Measurements from ENCODE around the gene MGLL. TPM values are rescaled to one million over a fixed set of nuclear protein-coding genes. Genes with fewer than 3 reads are reported as not detected.
A peak's percentile ranks its signal among the peaks of the same experiment; 100 is the strongest.

The MGLL gene
- total RNA-seq, 2 donors from 2014 or later, result 123 to 200 TPM

GRCh38 chr3:127747066-127747465, 75.2 kb downstream of the MGLL start:
- DNase-seq, result no peak
- H3K36me3 ChIP-seq, result no peaks in the 10 kb centered on the region
- H3K9me3 ChIP-seq, result no peaks in the 10 kb centered on the region
- TF ChIP-seq CTCF (IDR thresholded peaks at IDR 0.05), result no peak
- H3K9ac ChIP-seq (ENCODE audit: low read depth in 2 of 2, low read length in 2 of 2), result peak overlapping the region in 1 of 2 donors; percentile 68
- H3K4me3 ChIP-seq, result no peak overlapping the region
- peaks cover 9% of the 10 kb centered on the region for H3K4me1 ChIP-seq
- no peaks in the 10 kb centered on the region for H3K27me3 ChIP-seq
- intact Hi-C loops (cut with DNase I), result loop anchor here (5.0 kb wide), 1 partner anchor 70 kb away; no protein-coding TSS in a partner anchor
- H3K27ac ChIP-seq, result peak overlapping the region; percentile 77

GRCh38 chr3:127746400-127747057, 75.8 kb downstream of the MGLL start:
- Histone ChIP-seq H3K4me3 (no peak overlapping the region), H3K27ac (peak overlapping the region; percentile 77), H3K9ac (ENCODE audit: low read depth in 2 of 2, low read length in 2 of 2) (peak overlapping the region in 1 of 2 donors; percentile 68), H3K4me1 (peaks cover 9% of the 10 kb centered on the region), H3K9me3 (no peaks in the 10 kb centered on the region), H3K27me3 (no peaks in the 10 kb centered on the region), H3K36me3 (no peaks in the 10 kb centered on the region)
- peak; percentile 72 for DNase-seq
- intact Hi-C loops (cut with DNase I), result loop anchor here (5.0 kb wide), 1 partner anchor 71 kb away; no protein-coding TSS in a partner anchor
- TF ChIP-seq CTCF (IDR thresholded peaks at IDR 0.05), result no peak

- H3K4me3 ChIP-seq, result no peak overlapping the region
- H3K36me3 ChIP-seq, result no peaks in the 10 kb centered on the region
- H3K9me3 ChIP-seq, result no peaks in the 10 kb centered on the region
- no peaks in the 10 kb centered on the region for H3K27me3 ChIP-seq
- peak overlapping the region; percentile 77 for H3K27ac ChIP-seq
- H3K9ac ChIP-seq (ENCODE audit: low read depth in 2 of 2, low read length in 2 of 2), result peak overlapping the region in 1 of 2 donors; percentile 14
- intact Hi-C loops (cut with DNase I), result loop anchor here (5.0 kb wide), 1 partner anchor 71 kb away; no protein-coding TSS in a partner anchor
- no peak for DNase-seq
- H3K4me1 ChIP-seq, result peaks cover 9% of the 10 kb centered on the region
- no peak for TF ChIP-seq CTCF (IDR thresholded peaks at IDR 0.05)
Measured at GRCh38 chr3:127745656-127746399, 76.5 kb downstream of the MGLL start.

GRCh38 chr3:127744875-127745274, 77.4 kb downstream of the MGLL start:
- Histone ChIP-seq H3K4me1 (peaks cover 9% of the 10 kb centered on the region), H3K9me3 (no peaks in the 10 kb centered on the region), H3K27me3 (no peaks in the 10 kb centered on the region), H3K4me3 (no peak overlapping the region), H3K27ac (no peak overlapping the region), H3K9ac (ENCODE audit: low read depth in 2 of 2, low read length in 2 of 2) (no peak overlapping the region), H3K36me3 (no peaks in the 10 kb centered on the region)
- TF ChIP-seq CTCF (IDR thresholded peaks at IDR 0.05), result no peak
- no peak for DNase-seq
- intact Hi-C loops (cut with DNase I), result loop anchor here (5.0 kb wide), 1 partner anchor 72 kb away; no protein-coding TSS in a partner anchor

- no peak overlapping the region for H3K4me3 ChIP-seq
- no peak for DNase-seq
- no peaks in the 10 kb centered on the region for H3K27me3 ChIP-seq
- no peak for TF ChIP-seq CTCF (IDR thresholded peaks at IDR 0.05)
- H3K27ac ChIP-seq, result peak overlapping the region; percentile 3
- no peaks in the 10 kb centered on the region for H3K36me3 ChIP-seq
- intact Hi-C loops (cut with DNase I), result no loop called here
- H3K4me1 ChIP-seq, result peaks cover 9% of the 10 kb centered on the region
- H3K9ac ChIP-seq (ENCODE audit: low read depth in 2 of 2, low read length in 2 of 2), result no peak overlapping the region
- H3K9me3 ChIP-seq, result no peaks in the 10 kb centered on the region
Measured at GRCh38 chr3:127744253-127744815, 78.0 kb downstream of the MGLL start.
